Activated CD8-positive, alpha-beta memory T cell treated with anti-CD3 and anti-CD28 coated beads, Interleukin-2, amount 10 ng/mL, durations not matched to agents 7 days and 5 days (primary cell): ENCODE measurements around the gene EIF4E1B. TPM values are rescaled to one million over a fixed set of nuclear protein-coding genes. Genes with fewer than 3 reads are reported as not detected.

Source experiments
- ATAC-seq: fragments of 150-1000 bp; cut with Tn5 transposase; one replicate; pipeline ENCODE4 v1.10.0; 2021; ENCODE audit warnings: moderate library complexity
- CTCF ChIA-PET: fragments of 350-600 bp; sonication (Branson Sonifier 250); formaldehyde crosslinking; loops from one replicate; lab custom pipeline; 2021; ENCODE audit warnings: antibody characterized with exemption; lab: Charles Lee
- DNase-seq: peaks from one replicate; pipeline ENCODE4 v3.0.0-alpha.2; 2020
- H3K27ac Mint-ChIP-seq: one replicate; pipeline ENCODE4 v1.8.0; 2021; ENCODE audit warnings: mild to moderate bottlenecking, mixed read lengths
- H3K27me3 Mint-ChIP-seq: one replicate; pipeline ENCODE4 v1.8.0; 2021; ENCODE audit warnings: mixed read lengths
- H3K36me3 Mint-ChIP-seq: one replicate; pipeline ENCODE4 v1.8.0; 2021; ENCODE audit warnings: mild to moderate bottlenecking, mixed read lengths
- H3K4me1 Mint-ChIP-seq: one replicate; pipeline ENCODE4 v1.8.0; 2021; ENCODE audit warnings: mixed read lengths
- H3K4me3 Mint-ChIP-seq: one replicate; pipeline ENCODE4 v1.8.0; 2021; ENCODE audit warnings: mild to moderate bottlenecking, moderate library complexity, mixed read lengths
- H3K9me3 Mint-ChIP-seq: one replicate; pipeline ENCODE4 v1.8.0; 2022; ENCODE audit warnings: low read depth, mixed read lengths
- total RNA-seq, 2 experiments: library from RNA; stranded (reverse); gene quantifications; one replicate each; pipeline ENCODE4 v1.2.3, GENCODE V29; 2021

Gene EIF4E1B
- total RNA-seq, 2 experiments from 2014 or later = not detected

GRCh38 chr5:176647843-176648473 lies 17.5 kb downstream of the EIF4E1B start:
- Mint-ChIP-seq H3K27ac (peak overlapping the region; percentile 71), H3K9me3 (no peaks in the 10 kb centered on the region), H3K4me1 (peaks cover 46% of the 10 kb centered on the region), H3K27me3 (no peaks in the 10 kb centered on the region), H3K4me3 (peak overlapping the region; percentile 86), H3K36me3 (peaks cover 2% of the 10 kb centered on the region)
- no peak for ATAC-seq
- peak; percentile 48 for DNase-seq
- CTCF ChIA-PET = interaction anchor here (0.9 to 12.3 kb wide), 3 partner anchors 11 to 200 kb away, joined by 3 to 124 read pairs (median 4); no protein-coding TSS in a partner anchor

GRCh38 chr5:176648474-176649194 lies 18.2 kb downstream of the EIF4E1B start:
- H3K27ac Mint-ChIP-seq = peak overlapping the region; percentile 71
- no peaks in the 10 kb centered on the region for H3K27me3 Mint-ChIP-seq
- CTCF ChIA-PET = interaction anchor here (0.7 to 12.3 kb wide), 3 partner anchors 11 to 201 kb away, joined by 3 to 124 read pairs (median 4); no protein-coding TSS in a partner anchor
- peak overlapping the region; percentile 86 for H3K4me3 Mint-ChIP-seq
- no peaks in the 10 kb centered on the region for H3K9me3 Mint-ChIP-seq
- DNase-seq (peak; percentile 55), ATAC-seq (no peak)
- H3K36me3 Mint-ChIP-seq = peaks cover 6% of the 10 kb centered on the region
- H3K4me1 Mint-ChIP-seq = peaks cover 52% of the 10 kb centered on the region

- Mint-ChIP-seq H3K4me1 (peaks cover 54% of the 10 kb centered on the region), H3K27me3 (no peaks in the 10 kb centered on the region), H3K4me3 (no peak overlapping the region), H3K36me3 (peaks cover 8% of the 10 kb centered on the region), H3K9me3 (no peaks in the 10 kb centered on the region), H3K27ac (no peak overlapping the region)
- ATAC-seq = no peak
- CTCF ChIA-PET = interaction anchor here (12.3 kb wide), 1 partner anchor 9 kb away, joined by 124 read pairs; no protein-coding TSS in a partner anchor
- no peak for DNase-seq
Measured at GRCh38 chr5:176650354-176650884, 19.9 kb downstream of the EIF4E1B start.

- no peak overlapping the region for H3K27ac Mint-ChIP-seq
- no peak overlapping the region for H3K4me3 Mint-ChIP-seq
- peaks cover 45% of the 10 kb centered on the region for H3K4me1 Mint-ChIP-seq
Measured at GRCh38 chr5:176651472-176651980, 21.1 kb downstream of the EIF4E1B start.

GRCh38 chr5:176652136-176652535 lies 21.7 kb downstream of the EIF4E1B start:
- Mint-ChIP-seq H3K27ac (no peak overlapping the region), H3K4me3 (no peak overlapping the region)
- CTCF ChIA-PET = interaction anchor here (1.1 to 12.3 kb wide), 2 partner anchors 7 to 115 kb away, joined by 3 to 124 read pairs; partner anchors contain the start of gene RNF44

More at GRCh38 chr5:176651472-176651980, 21.1 kb downstream of the EIF4E1B start:
- CTCF ChIA-PET = interaction anchor here (0.9 to 12.3 kb wide), 3 partner anchors 8 to 114 kb away, joined by 3 to 124 read pairs (median 3); partner anchors contain the start of gene RNF44
- Mint-ChIP-seq H3K27me3 (no peaks in the 10 kb centered on the region), H3K9me3 (no peaks in the 10 kb centered on the region), H3K36me3 (peaks cover 10% of the 10 kb centered on the region)
- ATAC-seq (no peak), DNase-seq (no peak)

GRCh38 chr5:176653401-176654385 lies 23.2 kb downstream of the EIF4E1B start:
- Mint-ChIP-seq H3K4me1 (peaks cover 44% of the 10 kb centered on the region), H3K27ac (peak overlapping the region; percentile 29), H3K9me3 (no peaks in the 10 kb centered on the region), H3K27me3 (no peaks in the 10 kb centered on the region), H3K36me3 (peaks cover 10% of the 10 kb centered on the region), H3K4me3 (no peak overlapping the region)
- ATAC-seq = peak; percentile 38
- CTCF ChIA-PET = interaction anchor here (1.0 to 1.4 kb wide), 2 partner anchors 57 to 924 kb away, joined by 3 read pairs; no protein-coding TSS in a partner anchor
- DNase-seq = peak; percentile 72

More at GRCh38 chr5:176652136-176652535, 21.7 kb downstream of the EIF4E1B start:
- ATAC-seq (no peak), DNase-seq (no peak)
- peaks cover 41% of the 10 kb centered on the region for H3K4me1 Mint-ChIP-seq
- no peaks in the 10 kb centered on the region for H3K27me3 Mint-ChIP-seq
- no peaks in the 10 kb centered on the region for H3K9me3 Mint-ChIP-seq
- peaks cover 10% of the 10 kb centered on the region for H3K36me3 Mint-ChIP-seq

GRCh38 chr5:176654856-176655255 lies 24.4 kb downstream of the EIF4E1B start:
- H3K4me1 Mint-ChIP-seq = peaks cover 46% of the 10 kb centered on the region
- CTCF ChIA-PET = interaction anchor here (1.0 kb wide), 1 partner anchor 925 kb away, joined by 3 read pairs; no protein-coding TSS in a partner anchor
- no peaks in the 10 kb centered on the region for H3K9me3 Mint-ChIP-seq
- no peaks in the 10 kb centered on the region for H3K27me3 Mint-ChIP-seq
- peaks cover 10% of the 10 kb centered on the region for H3K36me3 Mint-ChIP-seq
- ATAC-seq (no peak), DNase-seq (no peak)
- H3K27ac Mint-ChIP-seq = no peak overlapping the region
- H3K4me3 Mint-ChIP-seq = no peak overlapping the region

GRCh38 chr5:176656467-176656990 lies 26.1 kb downstream of the EIF4E1B start:
- peaks cover 49% of the 10 kb centered on the region for H3K4me1 Mint-ChIP-seq
- CTCF ChIA-PET = interaction anchor here (0.6 to 5.5 kb wide), 3 partner anchors 10 to 972 kb away, joined by 3 to 124 read pairs (median 93); partner anchors contain the start of gene TSPAN17

GRCh38 chr5:176658007-176658599 lies 27.6 kb downstream of the EIF4E1B start:
- Mint-ChIP-seq H3K4me3 (no peak overlapping the region), H3K4me1 (peaks cover 36% of the 10 kb centered on the region), H3K27me3 (no peaks in the 10 kb centered on the region), H3K9me3 (no peaks in the 10 kb centered on the region), H3K27ac (no peak overlapping the region), H3K36me3 (peaks cover 7% of the 10 kb centered on the region)
- DNase-seq (peak; percentile 74), ATAC-seq (peak; percentile 77)
- CTCF ChIA-PET = interaction anchor here (0.6 to 5.5 kb wide), 21 partner anchors 10 to 454 kb away, joined by 3 to 124 read pairs (median 4); partner anchors contain the start of genes HK3 and TSPAN17

More at GRCh38 chr5:176656467-176656990, 26.1 kb downstream of the EIF4E1B start:
- DNase-seq = no peak
- peaks cover 10% of the 10 kb centered on the region for H3K36me3 Mint-ChIP-seq
- no peaks in the 10 kb centered on the region for H3K27me3 Mint-ChIP-seq
- no peak overlapping the region for H3K27ac Mint-ChIP-seq
- no peak overlapping the region for H3K4me3 Mint-ChIP-seq
- no peak for ATAC-seq
- H3K9me3 Mint-ChIP-seq = no peaks in the 10 kb centered on the region

- DNase-seq = peak; percentile 62
- peaks cover 2% of the 10 kb centered on the region for H3K36me3 Mint-ChIP-seq
- H3K4me1 Mint-ChIP-seq = peaks cover 29% of the 10 kb centered on the region
- H3K4me3 Mint-ChIP-seq = peak overlapping the region; percentile 39
- peak overlapping the region; percentile 55 for H3K27ac Mint-ChIP-seq
- CTCF ChIA-PET = interaction anchor here (1.0 to 5.5 kb wide), 16 partner anchors 11 to 454 kb away, joined by 3 to 124 read pairs (median 4); partner anchors contain the start of genes FGFR4 and TSPAN17
- H3K27me3 Mint-ChIP-seq = peaks cover 5% of the 10 kb centered on the region
- no peaks in the 10 kb centered on the region for H3K9me3 Mint-ChIP-seq
- ATAC-seq = peak; percentile 45
Measured at GRCh38 chr5:176658817-176659511, 28.5 kb downstream of the EIF4E1B start.

- H3K4me3 Mint-ChIP-seq = no peak overlapping the region
- CTCF ChIA-PET = interaction anchor here (0.5 to 5.5 kb wide), 12 partner anchors 10 to 453 kb away, joined by 3 to 124 read pairs (median 4); partner anchors contain the start of genes FGFR4 and TSPAN17
Measured at GRCh38 chr5:176659512-176659839, 29.0 kb downstream of the EIF4E1B start.

More at GRCh38 chr5:176659512-176659839, 29.0 kb downstream of the EIF4E1B start:
- Mint-ChIP-seq H3K9me3 (no peaks in the 10 kb centered on the region), H3K27ac (no peak overlapping the region), H3K36me3 (peaks cover 2% of the 10 kb centered on the region), H3K4me1 (peaks cover 29% of the 10 kb centered on the region), H3K27me3 (peaks cover 10% of the 10 kb centered on the region)
- DNase-seq (no peak), ATAC-seq (no peak)
